ENCODE data around the gene SLC35G2. TPM values are rescaled to one million over a fixed set of nuclear protein-coding genes. Genes with fewer than 3 reads are reported as not detected.

The SLC35G2 gene
- total RNA-seq, result 0.27 and 0.78 TPM in 2 replicates
- 3.4 and 3.5 TPM in 2 replicates for polyA plus RNA-seq

GRCh38 chr3:136818769-136819391, at the start of gene SLC35G2:
SLC35G2 (plus strand) TSS chr3:136819126; CDS start chr3:136854461, 35,335 bp downstream.
- Histone ChIP-seq H3K4me3 (peak within 1 kb of the TSS; percentile 45), H3K36me3 (no peaks in the 10 kb centered on the region), H3K9me3 (ENCODE audit: low read depth) (no peaks in the 10 kb centered on the region), H3K27ac (no peak within 1 kb of the TSS), H3K4me1 (ENCODE audit: low read depth) (peaks cover 5% of the 10 kb centered on the region), H3K27me3 (peaks cover 17% of the 10 kb centered on the region)
- peak; percentile 68 to 72 for DNase-seq (ENCODE audit: low read depth in 1 of 2, low spot score in 1 of 2)
- TF ChIP-seq, protein P1, sequence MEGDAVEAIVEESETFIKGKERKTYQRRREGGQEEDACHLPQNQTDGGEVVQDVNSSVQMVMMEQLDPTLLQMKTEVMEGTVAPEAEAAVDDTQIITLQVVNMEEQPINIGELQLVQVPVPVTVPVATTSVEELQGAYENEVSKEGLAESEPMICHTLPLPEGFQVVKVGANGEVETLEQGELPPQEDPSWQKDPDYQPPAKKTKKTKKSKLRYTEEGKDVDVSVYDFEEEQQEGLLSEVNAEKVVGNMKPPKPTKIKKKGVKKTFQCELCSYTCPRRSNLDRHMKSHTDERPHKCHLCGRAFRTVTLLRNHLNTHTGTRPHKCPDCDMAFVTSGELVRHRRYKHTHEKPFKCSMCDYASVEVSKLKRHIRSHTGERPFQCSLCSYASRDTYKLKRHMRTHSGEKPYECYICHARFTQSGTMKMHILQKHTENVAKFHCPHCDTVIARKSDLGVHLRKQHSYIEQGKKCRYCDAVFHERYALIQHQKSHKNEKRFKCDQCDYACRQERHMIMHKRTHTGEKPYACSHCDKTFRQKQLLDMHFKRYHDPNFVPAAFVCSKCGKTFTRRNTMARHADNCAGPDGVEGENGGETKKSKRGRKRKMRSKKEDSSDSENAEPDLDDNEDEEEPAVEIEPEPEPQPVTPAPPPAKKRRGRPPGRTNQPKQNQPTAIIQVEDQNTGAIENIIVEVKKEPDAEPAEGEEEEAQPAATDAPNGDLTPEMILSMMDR (IDR thresholded peaks at IDR 0.05; ENCODE audit: low read depth, low read length), result peak; percentile 3

DNA sequence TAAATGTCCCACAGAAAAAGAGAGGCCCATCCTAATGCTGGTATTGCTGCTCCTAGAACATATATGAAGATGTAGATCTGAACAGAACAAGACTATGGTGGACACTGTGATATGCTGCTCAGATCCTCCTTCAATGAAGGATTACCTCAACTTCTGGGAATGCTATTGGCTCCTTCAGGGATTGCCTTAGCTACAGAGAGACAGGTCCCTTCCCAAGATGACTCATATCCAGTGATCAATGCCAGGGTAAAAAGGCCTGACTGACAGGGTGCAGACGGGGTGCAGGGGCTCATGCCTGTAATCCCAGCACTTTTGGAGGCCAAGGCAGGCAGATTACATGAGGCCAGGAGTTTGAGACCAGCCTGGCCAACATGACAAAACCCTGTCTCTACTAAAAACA, 46.2 kb upstream of the SLC35G2 start:
- TF ChIP-seq, protein P1 (IDR thresholded peaks at IDR 0.05; ENCODE audit: low read depth, low read length), result no peak
- no peak overlapping the region for H3K27ac ChIP-seq
- no peak for DNase-seq (ENCODE audit: low read depth in 1 of 2, low spot score in 1 of 2)

GRCh38 chr3:136778865-136779264, 40.1 kb upstream of the SLC35G2 start:
- Histone ChIP-seq H3K27ac (no peak overlapping the region), H3K4me1 (ENCODE audit: low read depth) (no peaks in the 10 kb centered on the region), H3K36me3 (no peaks in the 10 kb centered on the region), H3K4me3 (no peak overlapping the region), H3K27me3 (no peaks in the 10 kb centered on the region), H3K9me3 (ENCODE audit: low read depth) (no peaks in the 10 kb centered on the region)
- TF ChIP-seq, protein P1 (IDR thresholded peaks at IDR 0.05; ENCODE audit: low read depth, low read length), result no peak
- DNase-seq (ENCODE audit: low read depth in 1 of 2, low spot score in 1 of 2), result peak in 1 of 2 donors; percentile 29

More for the DNA sequence above, 46.2 kb upstream of the SLC35G2 start:
- Histone ChIP-seq H3K4me3 (no peak overlapping the region), H3K9me3 (ENCODE audit: low read depth) (no peaks in the 10 kb centered on the region), H3K27me3 (no peaks in the 10 kb centered on the region), H3K36me3 (no peaks in the 10 kb centered on the region), H3K4me1 (ENCODE audit: low read depth) (no peaks in the 10 kb centered on the region)

DNA sequence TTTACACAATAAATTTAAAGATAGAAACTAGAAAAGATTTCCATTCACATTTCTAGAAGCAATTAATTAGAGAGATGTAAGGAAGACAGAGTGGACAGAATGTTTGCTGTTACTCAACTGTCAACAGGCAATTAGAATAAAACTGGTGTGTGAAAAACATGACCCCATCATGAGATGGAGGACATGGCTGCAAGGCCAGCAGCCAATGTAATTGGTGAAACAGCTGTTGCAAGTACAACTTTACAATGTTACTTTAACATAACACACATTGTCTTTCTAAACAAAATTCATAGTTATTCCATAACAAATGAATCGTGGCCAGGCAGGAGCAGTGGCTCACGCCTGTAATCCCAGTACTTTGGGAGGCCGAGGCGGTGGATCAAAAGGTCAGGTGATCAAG, 38.2 kb upstream of the SLC35G2 start:
- H3K4me1 ChIP-seq (ENCODE audit: low read depth), result no peaks in the 10 kb centered on the region
- TF ChIP-seq, protein P1 (IDR thresholded peaks at IDR 0.05; ENCODE audit: low read depth, low read length), result no peak

GRCh38 chr3:136783708-136784191, 35.2 kb upstream of the SLC35G2 start:
- H3K9me3 ChIP-seq (ENCODE audit: low read depth), result no peaks in the 10 kb centered on the region
- DNase-seq (ENCODE audit: low read depth in 1 of 2, low spot score in 1 of 2), result peak in 1 of 2 donors; percentile 16
- H3K27me3 ChIP-seq, result no peaks in the 10 kb centered on the region
- H3K4me1 ChIP-seq (ENCODE audit: low read depth), result no peaks in the 10 kb centered on the region
- TF ChIP-seq, protein P1 (IDR thresholded peaks at IDR 0.05; ENCODE audit: low read depth, low read length), result no peak
- H3K27ac ChIP-seq, result no peak overlapping the region
- H3K4me3 ChIP-seq, result no peak overlapping the region
- H3K36me3 ChIP-seq, result no peaks in the 10 kb centered on the region

More for the DNA sequence above, 38.2 kb upstream of the SLC35G2 start:
- Histone ChIP-seq H3K36me3 (no peaks in the 10 kb centered on the region), H3K4me3 (no peak overlapping the region), H3K27me3 (no peaks in the 10 kb centered on the region), H3K27ac (no peak overlapping the region), H3K9me3 (ENCODE audit: low read depth) (no peaks in the 10 kb centered on the region)
- DNase-seq (ENCODE audit: low read depth in 1 of 2, low spot score in 1 of 2), result no peak

Data from cardiac muscle cell (in vitro differentiated cells and primary cell).